GM18951 (cell line): ENCODE results near the gene SEC22A.

Experiments used
- POLR2A ChIP-seq: IDR thresholded peaks from 4 replicates; pipeline ENCODE4 v1.6.1; 2011; ENCODE audit warnings: mild to moderate bottlenecking; ENCODE audit not compliant: insufficient read length, insufficient read depth; ENCODE audit errors: extremely low read depth
- in situ Hi-C: fragments of 300-500 bp; cut with MboI; formaldehyde crosslinking; loops from one replicate; pipeline ENCODE4 v1.12.0; 2022; ENCODE audit warnings: low sequenced_read_pairs, mixed read lengths, inconsistent platforms; ENCODE audit not compliant: unreplicated experiment

Gene SEC22A

GRCh38 chr3:123319760-123320159 is 118.0 kb downstream of the SEC22A start:
- in situ Hi-C loops, result loop anchor here (10.0 kb wide), 2 partner anchors 175 to 235 kb away; no protein-coding TSS in a partner anchor
- TF ChIP-seq POLR2A, result no peak

GRCh38 chr3:123320221-123320620 is 118.5 kb downstream of the SEC22A start:
- TF ChIP-seq POLR2A, result no peak
- in situ Hi-C loops, result loop anchor here (10.0 kb wide), 2 partner anchors 175 to 235 kb away; no protein-coding TSS in a partner anchor

- TF ChIP-seq POLR2A, result no peak
Measured at GRCh38 chr3:123321806-123322205, 120.1 kb downstream of the SEC22A start.

GRCh38 chr3:123322866-123323265 is 121.1 kb downstream of the SEC22A start:
- in situ Hi-C loops, result loop anchor here (10.0 kb wide), 2 partner anchors 172 to 232 kb away; no protein-coding TSS in a partner anchor
- no peak for TF ChIP-seq POLR2A

More at GRCh38 chr3:123321806-123322205, 120.1 kb downstream of the SEC22A start:
- in situ Hi-C loops, result loop anchor here (10.0 kb wide), 2 partner anchors 173 to 233 kb away; no protein-coding TSS in a partner anchor
